VCaP (cell line): ENCODE measurements around the gene GNB1L.

ENCODE experiments used
- H3K27ac ChIP-seq: fragments of 450-650 bp; 2 replicates; pipeline ENCODE4 v1.5.1; 2017
- CTCF ChIP-seq: fragments of 450-650 bp; conservative IDR thresholded peaks from 2 replicates; pipeline ENCODE4 v1.5.1; 2017; ENCODE audit warnings: mild to moderate bottlenecking, moderate library complexity

GNB1L gene

GRCh38 chr22:19854778-19855503, at the start of gene GNB1L, which contains the start of gene RTL10:
Gene GNB1L (minus strand): TSS chr22:19854874. CDS start chr22:19821355, 33,519 bp downstream.
Gene RTL10 (minus strand): TSS chr22:19854874. CDS start chr22:19852261, 2,613 bp downstream.
- peak within 1 kb of the TSS; percentile 99 for H3K27ac ChIP-seq
- no peak for TF ChIP-seq CTCF

GRCh38 chr22:19904174-19904856, 49.6 kb upstream of the GNB1L start:
- no peak overlapping the region for H3K27ac ChIP-seq
- no peak for TF ChIP-seq CTCF

GRCh38 chr22:19903513-19903912, 48.8 kb upstream of the GNB1L start:
- no peak for TF ChIP-seq CTCF
- H3K27ac ChIP-seq: no peak overlapping the region; the same call in 1 of the 2 replicates

DNA sequence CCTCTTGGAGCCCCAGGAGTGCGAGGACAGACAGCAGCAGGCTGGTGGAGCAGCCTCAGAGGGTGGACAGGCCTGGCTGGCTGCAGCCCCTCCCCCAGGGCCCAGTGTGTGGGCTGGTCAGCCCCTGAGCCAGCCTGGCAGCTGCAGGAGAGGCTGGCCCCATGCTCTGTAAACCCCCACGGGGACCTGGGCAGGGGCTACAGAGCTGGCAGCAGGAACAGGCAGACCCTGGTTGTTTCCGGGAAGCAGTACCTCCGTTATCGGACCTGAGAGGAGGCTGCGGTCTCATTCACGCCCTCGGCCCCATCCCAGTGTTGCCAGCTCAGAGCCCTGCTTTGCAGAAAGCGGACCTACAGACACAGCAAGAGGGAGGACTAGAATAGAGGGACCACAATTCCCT, 48.4 kb upstream of the GNB1L start:
- H3K27ac ChIP-seq: peak overlapping the region; percentile 54; the same call in 1 of the 2 replicates
- TF ChIP-seq CTCF: no peak

- peak overlapping the region; percentile 54; the same call in 1 of the 2 replicates for H3K27ac ChIP-seq
- no peak for TF ChIP-seq CTCF
Observed at GRCh38 chr22:19902245-19902715, 47.6 kb upstream of the GNB1L start.

DNA sequence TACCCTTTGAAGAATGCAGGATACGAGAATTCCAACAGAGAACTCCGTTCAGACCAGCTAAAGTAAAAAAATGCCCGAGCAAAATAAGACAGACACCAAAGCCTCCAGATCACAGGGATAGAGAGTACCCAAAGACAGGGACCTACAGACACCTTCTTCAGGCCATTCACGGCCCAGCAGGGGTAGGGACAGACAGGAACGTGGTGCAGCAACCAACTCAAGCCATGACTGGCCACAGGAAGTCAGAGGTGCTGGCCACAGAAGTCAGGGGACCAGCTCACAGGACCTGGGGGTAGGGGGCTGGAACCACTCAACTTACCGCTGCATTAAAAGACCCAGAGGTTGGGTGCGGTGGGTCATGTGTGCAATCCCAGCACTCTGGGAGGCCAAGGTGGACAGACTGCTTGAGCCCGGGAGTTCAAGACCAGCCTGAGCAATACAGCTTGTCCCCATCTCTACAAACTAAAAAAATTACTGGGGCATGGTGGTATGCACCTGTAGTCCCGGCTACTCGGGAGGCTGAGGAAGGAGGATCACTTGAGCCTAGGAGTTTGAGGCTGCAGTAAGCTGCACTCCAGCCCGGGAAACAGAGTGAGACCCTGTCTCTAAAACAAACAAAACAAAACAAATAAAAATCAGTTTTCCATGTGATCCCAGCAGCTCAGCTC, 47.0 kb upstream of the GNB1L start:
- TF ChIP-seq CTCF: no peak
- H3K27ac ChIP-seq: peak overlapping the region; percentile 54; the same call in 1 of the 2 replicates
